Smooth muscle cell (in vitro differentiated cells): ENCODE measurements around the gene GPR39. TPM values are rescaled to one million over a fixed set of nuclear protein-coding genes. Genes with fewer than 3 reads are reported as not detected.

Source experiments
- DNase-seq: peaks from one replicate; lab custom pipeline; 2025; ENCODE audit not compliant: unreplicated experiment; lab: John Stamatoyannopoulos, UW
- H2AFZ ChIP-seq: fragments of 200-600 bp; sonication (generic); 2 replicates; pipeline ENCODE4 v1.6.0; 2016; ENCODE audit warnings: antibody characterized with exemption, low read depth, mild to moderate bottlenecking
- H3F3A ChIP-seq: fragments of 200-600 bp; sonication (generic); 2 replicates; pipeline ENCODE4 v1.6.0; 2017; ENCODE audit warnings: antibody characterized with exemption, low read depth
- H3K27ac ChIP-seq: fragments of 200-600 bp; sonication (generic); 2 replicates; pipeline ENCODE4 v1.5.1; 2016; ENCODE audit warnings: low read depth, mild to moderate bottlenecking
- H3K27me3 ChIP-seq: fragments of 200-600 bp; sonication (generic); 2 replicates; pipeline ENCODE4 v1.6.1; 2016; ENCODE audit warnings: low read depth, mild to moderate bottlenecking
- H3K36me3 ChIP-seq: fragments of 200-600 bp; sonication (generic); 2 replicates; pipeline ENCODE4 v1.5.1; 2016; ENCODE audit warnings: low read depth
- H3K4me1 ChIP-seq: fragments of 200-600 bp; sonication (generic); 2 replicates; pipeline ENCODE4 v1.5.1; 2016; ENCODE audit warnings: low read depth
- H3K4me2 ChIP-seq: fragments of 200-600 bp; sonication (generic); 2 replicates; pipeline ENCODE4 v1.6.0; 2016; ENCODE audit warnings: mild to moderate bottlenecking
- H3K4me3 ChIP-seq: fragments of 200-600 bp; sonication (generic); 2 replicates; pipeline ENCODE4 v1.5.1; 2016; ENCODE audit warnings: mild to moderate bottlenecking
- H3K79me2 ChIP-seq: fragments of 200-600 bp; sonication (generic); 2 replicates; pipeline ENCODE4 v1.6.0; 2016; ENCODE audit warnings: low read depth, mild to moderate bottlenecking
- H3K9ac ChIP-seq: fragments of 200-600 bp; sonication (generic); 2 replicates; pipeline ENCODE4 v1.6.0; 2016; ENCODE audit warnings: low read depth
- H3K9me3 ChIP-seq: fragments of 200-600 bp; sonication (generic); replicated peaks from 2 replicates; pipeline ENCODE4 v1.5.1; 2016; ENCODE audit warnings: low read depth
- H4K20me1 ChIP-seq: fragments of 200-600 bp; sonication (generic); 2 replicates; pipeline ENCODE4 v1.6.0; 2016; ENCODE audit warnings: low read depth
- WGBS: methylation state at CpG from one replicate; pipeline ENCODE4 v1.1.7; 2016; ENCODE audit warnings: low lambda C conversion rate; 5-methylcytosine and 5-hydroxymethylcytosine counted together
- polyA plus RNA-seq: library from polyadenylated mRNA; unstranded; fragments of >200 nt; fragmentation: Nextera tagmentation; extraction: Ambion mirVana; gene quantifications from 2 replicates; pipeline ENCODE4 v1.2.1, GENCODE V29; 2016
- total RNA-seq: library from RNA; depleted of rRNA; stranded (reverse); fragments of >200 nt; gene quantifications from 2 replicates; pipeline ENCODE4 v1.2.3, GENCODE V29; 2014
- TF ChIP-seq, protein P1 (sequence below): fragments of 200-600 bp; sonication (generic); IDR thresholded peaks from 2 replicates; pipeline ENCODE4 v1.5.1; 2017; ENCODE audit warnings: borderline replicate concordance, mild to moderate bottlenecking, antibody characterized with exemption; ENCODE audit not compliant: insufficient read depth, poor library complexity, severe bottlenecking

Gene GPR39
- total and polyA plus RNA-seq, 2 experiments from 2014 or later = 0.87 to 1.4 TPM

DNA sequence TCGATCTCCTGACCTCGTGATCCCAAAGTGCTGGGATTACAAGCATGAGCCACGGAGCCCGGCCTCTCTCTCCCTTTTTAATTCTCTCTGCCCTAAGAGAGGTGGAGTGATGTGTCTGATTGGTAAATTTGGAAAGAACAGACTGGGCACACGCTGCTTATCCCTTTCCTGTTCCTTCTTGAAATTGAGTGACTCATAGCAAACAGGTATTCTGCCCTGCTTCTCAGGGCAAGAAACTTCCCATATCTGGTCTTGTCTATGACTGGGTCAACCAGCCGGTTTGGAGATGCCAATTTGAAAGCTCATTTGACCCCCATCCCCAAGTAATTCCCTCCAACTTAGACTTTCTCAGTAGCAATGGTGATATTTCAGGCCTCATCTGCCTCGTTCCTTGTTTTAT, 238.4 kb downstream of the GPR39 start:
- TF ChIP-seq, protein P1, sequence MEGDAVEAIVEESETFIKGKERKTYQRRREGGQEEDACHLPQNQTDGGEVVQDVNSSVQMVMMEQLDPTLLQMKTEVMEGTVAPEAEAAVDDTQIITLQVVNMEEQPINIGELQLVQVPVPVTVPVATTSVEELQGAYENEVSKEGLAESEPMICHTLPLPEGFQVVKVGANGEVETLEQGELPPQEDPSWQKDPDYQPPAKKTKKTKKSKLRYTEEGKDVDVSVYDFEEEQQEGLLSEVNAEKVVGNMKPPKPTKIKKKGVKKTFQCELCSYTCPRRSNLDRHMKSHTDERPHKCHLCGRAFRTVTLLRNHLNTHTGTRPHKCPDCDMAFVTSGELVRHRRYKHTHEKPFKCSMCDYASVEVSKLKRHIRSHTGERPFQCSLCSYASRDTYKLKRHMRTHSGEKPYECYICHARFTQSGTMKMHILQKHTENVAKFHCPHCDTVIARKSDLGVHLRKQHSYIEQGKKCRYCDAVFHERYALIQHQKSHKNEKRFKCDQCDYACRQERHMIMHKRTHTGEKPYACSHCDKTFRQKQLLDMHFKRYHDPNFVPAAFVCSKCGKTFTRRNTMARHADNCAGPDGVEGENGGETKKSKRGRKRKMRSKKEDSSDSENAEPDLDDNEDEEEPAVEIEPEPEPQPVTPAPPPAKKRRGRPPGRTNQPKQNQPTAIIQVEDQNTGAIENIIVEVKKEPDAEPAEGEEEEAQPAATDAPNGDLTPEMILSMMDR = no peak
- Histone ChIP-seq H3K4me3 (no peak overlapping the region), H3K9ac (no peak overlapping the region), H4K20me1 (no peaks in the 10 kb centered on the region), H3K27ac (no peak overlapping the region), H2AFZ (no peak overlapping the region), H3K36me3 (no peaks in the 10 kb centered on the region), H3F3A (no peaks in the 10 kb centered on the region), H3K9me3 (no peaks in the 10 kb centered on the region), H3K27me3 (no peaks in the 10 kb centered on the region), H3K4me1 (no peaks in the 10 kb centered on the region), H3K79me2 (no peaks in the 10 kb centered on the region), H3K4me2 (no peak overlapping the region)
- 97% methylated on average over 7 of the region's 7 CpGs for WGBS
- no peak for DNase-seq

DNA sequence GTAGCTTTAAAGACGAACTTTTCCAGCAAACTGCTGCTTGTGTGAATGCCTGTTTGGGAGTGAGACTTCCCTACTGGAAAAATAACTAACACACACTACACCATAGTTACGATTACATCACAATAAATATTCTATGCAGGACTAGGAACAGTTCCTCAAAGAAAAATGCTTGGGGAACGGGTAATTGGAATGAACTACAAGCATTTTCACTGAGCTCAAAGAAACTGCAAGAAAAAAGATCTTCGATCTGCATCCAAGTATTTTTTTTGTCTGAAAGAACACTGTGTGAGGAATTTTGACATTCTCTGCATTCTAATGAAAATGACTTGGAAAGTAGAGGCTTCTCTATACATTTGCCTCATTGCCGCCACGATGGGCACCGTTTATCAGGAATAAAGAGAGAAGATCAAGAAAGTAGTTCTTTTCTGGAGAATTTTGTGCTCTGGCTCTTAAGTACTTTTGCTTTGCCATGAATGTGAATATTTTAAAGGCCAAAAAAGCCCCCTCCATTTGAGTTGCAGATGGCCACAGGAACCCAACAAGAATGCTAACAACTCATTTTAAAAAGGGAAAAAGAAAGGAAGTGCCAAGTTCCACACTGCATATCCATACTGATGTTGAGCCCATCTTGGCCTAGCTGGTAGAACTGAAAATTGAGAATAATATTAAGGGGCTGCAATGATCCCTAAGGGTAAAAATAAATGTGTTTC, 239.8 kb downstream of the GPR39 start:
- H3K4me2 ChIP-seq = no peak overlapping the region
- H2AFZ ChIP-seq = no peak overlapping the region
- no peak overlapping the region for H3K27ac ChIP-seq
- no peaks in the 10 kb centered on the region for H3K36me3 ChIP-seq
- H3K4me1 ChIP-seq = no peaks in the 10 kb centered on the region
- H3K9me3 ChIP-seq = no peaks in the 10 kb centered on the region
- no peaks in the 10 kb centered on the region for H3K79me2 ChIP-seq
- H3K9ac ChIP-seq = no peak overlapping the region
- TF ChIP-seq, protein P1 = no peak
- H4K20me1 ChIP-seq = no peaks in the 10 kb centered on the region
- DNase-seq = no peak
- H3K27me3 ChIP-seq = no peaks in the 10 kb centered on the region
- 60% methylated on average over 7 of the region's 7 CpGs for WGBS
- no peak overlapping the region for H3K4me3 ChIP-seq
- no peaks in the 10 kb centered on the region for H3F3A ChIP-seq

DNA sequence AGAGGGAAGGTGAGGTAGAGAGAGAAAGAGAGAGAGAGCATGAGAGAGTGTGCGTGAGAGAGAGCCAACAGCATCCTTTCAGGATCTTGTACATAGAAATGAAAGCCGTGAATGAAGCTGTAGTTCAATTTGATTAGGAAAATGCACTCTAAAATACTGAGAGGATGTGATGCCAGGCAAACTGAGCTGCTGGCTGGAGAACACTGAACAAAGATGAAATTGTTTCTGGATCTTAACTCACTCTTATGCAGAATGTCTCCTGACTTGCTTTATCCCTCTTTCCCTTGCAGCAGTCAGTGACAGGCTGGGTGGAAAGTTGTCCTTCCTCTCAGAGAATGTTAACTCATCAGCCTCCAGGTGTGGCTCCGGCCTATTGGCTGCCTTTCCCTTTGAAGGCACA, 242.7 kb downstream of the GPR39 start:
- TF ChIP-seq, protein P1 = no peak
- H3K4me2 ChIP-seq = no peak overlapping the region
- no peaks in the 10 kb centered on the region for H3K27me3 ChIP-seq
- H3F3A ChIP-seq = no peaks in the 10 kb centered on the region
- no peak overlapping the region for H3K9ac ChIP-seq
- H3K4me3 ChIP-seq = no peak overlapping the region
- no peak for DNase-seq
- no peak overlapping the region for H3K27ac ChIP-seq
- WGBS = 95% methylated on average over 3 of the region's 3 CpGs
- H4K20me1 ChIP-seq = no peaks in the 10 kb centered on the region
- H3K4me1 ChIP-seq = no peaks in the 10 kb centered on the region
- H3K79me2 ChIP-seq = no peaks in the 10 kb centered on the region
- no peaks in the 10 kb centered on the region for H3K36me3 ChIP-seq
- no peak overlapping the region for H2AFZ ChIP-seq
- H3K9me3 ChIP-seq = no peaks in the 10 kb centered on the region

DNA sequence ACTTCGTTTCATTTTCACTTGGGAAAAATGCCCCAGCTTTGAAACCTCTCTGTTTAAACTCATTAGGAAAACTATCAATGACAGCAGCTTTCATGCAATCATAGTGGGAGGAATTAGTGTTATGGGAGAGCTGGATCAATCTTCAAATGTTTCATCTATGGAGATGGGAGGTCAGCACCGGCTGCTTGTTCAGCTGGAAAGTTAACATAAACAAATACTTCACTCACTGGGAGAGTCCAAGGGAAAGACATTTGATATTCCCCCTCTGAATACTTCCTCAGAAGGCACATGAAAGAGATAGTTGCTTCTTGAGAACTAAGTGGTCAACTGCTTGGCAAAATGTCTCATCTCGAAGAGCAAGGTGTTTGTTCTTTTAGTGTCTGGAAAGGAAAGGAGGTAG, 246.1 kb downstream of the GPR39 start:
- TF ChIP-seq, protein P1 = no peak
- no peaks in the 10 kb centered on the region for H3F3A ChIP-seq
- H2AFZ ChIP-seq = no peak overlapping the region
- H3K9me3 ChIP-seq = no peaks in the 10 kb centered on the region
- no peak for DNase-seq
- peaks cover under 1% of the 10 kb centered on the region for H3K4me1 ChIP-seq
- H3K4me3 ChIP-seq = no peak overlapping the region
- peaks cover 14% of the 10 kb centered on the region for H3K27me3 ChIP-seq
- no peak overlapping the region for H3K4me2 ChIP-seq
- H4K20me1 ChIP-seq = no peaks in the 10 kb centered on the region
- no peak overlapping the region for H3K27ac ChIP-seq
- WGBS = 70% methylated on average over 3 of the region's 3 CpGs
- no peaks in the 10 kb centered on the region for H3K36me3 ChIP-seq
- no peaks in the 10 kb centered on the region for H3K79me2 ChIP-seq
- no peak overlapping the region for H3K9ac ChIP-seq
